ENCODE results near the gene OGFOD2.

Gene OGFOD2

GRCh38 chr12:122949816-122950675 is 25.0 kb upstream of the OGFOD2 start:
- H3K27me3 ChIP-seq (ENCODE audit: control insufficient read depth, insufficient read depth, low read length, poor library complexity, severe bottlenecking): no peaks in the 10 kb centered on the region
- H3K4me1 ChIP-seq (ENCODE audit: control insufficient read depth, insufficient read depth, low read length): no peaks in the 10 kb centered on the region
- no peak overlapping the region for H3K4me3 ChIP-seq (ENCODE audit: insufficient read depth, low read depth, low read length)
- WGBS, 2 experiments: 95% methylated on average over 27 of the region's 27 CpGs
- H3K27ac ChIP-seq (ENCODE audit: insufficient read depth, low read depth, low read length, poor library complexity, severe bottlenecking): no peak overlapping the region
- no peaks in the 10 kb centered on the region for H3K36me3 ChIP-seq (ENCODE audit: control insufficient read depth, insufficient read depth, low read length)
- no peaks in the 10 kb centered on the region for H3K9me3 ChIP-seq (ENCODE audit: control insufficient read depth, low read length)

GRCh38 chr12:122951406-122951805 is 23.6 kb upstream of the OGFOD2 start:
- no peaks in the 10 kb centered on the region for H3K27me3 ChIP-seq (ENCODE audit: control insufficient read depth, insufficient read depth, low read length, poor library complexity, severe bottlenecking)
- no peak overlapping the region for H3K27ac ChIP-seq (ENCODE audit: insufficient read depth, low read depth, low read length, poor library complexity, severe bottlenecking)
- no peaks in the 10 kb centered on the region for H3K36me3 ChIP-seq (ENCODE audit: control insufficient read depth, insufficient read depth, low read length)
- H3K4me3 ChIP-seq (ENCODE audit: insufficient read depth, low read depth, low read length): no peak overlapping the region
- H3K9me3 ChIP-seq (ENCODE audit: control insufficient read depth, low read length): no peaks in the 10 kb centered on the region
- 84 to 88% methylated on average over 9 of the region's 9 CpGs for WGBS, 2 experiments
- no peaks in the 10 kb centered on the region for H3K4me1 ChIP-seq (ENCODE audit: control insufficient read depth, insufficient read depth, low read length)

GRCh38 chr12:122951979-122952892 is 22.8 kb upstream of the OGFOD2 start:
- Histone ChIP-seq H3K4me1 (ENCODE audit: control insufficient read depth, insufficient read depth, low read length) (no peaks in the 10 kb centered on the region), H3K27me3 (ENCODE audit: control insufficient read depth, insufficient read depth, low read length, poor library complexity, severe bottlenecking) (no peaks in the 10 kb centered on the region), H3K9me3 (ENCODE audit: control insufficient read depth, low read length) (no peaks in the 10 kb centered on the region), H3K4me3 (ENCODE audit: insufficient read depth, low read depth, low read length) (no peak overlapping the region), H3K36me3 (ENCODE audit: control insufficient read depth, insufficient read depth, low read length) (no peaks in the 10 kb centered on the region), H3K27ac (ENCODE audit: insufficient read depth, low read depth, low read length, poor library complexity, severe bottlenecking) (no peak overlapping the region)
- WGBS, 2 experiments: 70 to 72% methylated on average over 12 of the region's 12 CpGs

GRCh38 chr12:122955156-122955555 is 19.9 kb upstream of the OGFOD2 start:
- Histone ChIP-seq H3K36me3 (ENCODE audit: control insufficient read depth, insufficient read depth, low read length) (peaks cover 6% of the 10 kb centered on the region), H3K4me1 (ENCODE audit: control insufficient read depth, insufficient read depth, low read length) (no peaks in the 10 kb centered on the region), H3K4me3 (ENCODE audit: insufficient read depth, low read depth, low read length) (no peak overlapping the region), H3K9me3 (ENCODE audit: control insufficient read depth, low read length) (no peaks in the 10 kb centered on the region), H3K27ac (ENCODE audit: insufficient read depth, low read depth, low read length, poor library complexity, severe bottlenecking) (no peak overlapping the region), H3K27me3 (ENCODE audit: control insufficient read depth, insufficient read depth, low read length, poor library complexity, severe bottlenecking) (no peaks in the 10 kb centered on the region)
- 90 to 92% methylated on average over 8 of the region's 8 CpGs for WGBS, 2 experiments

GRCh38 chr12:122956035-122956434 is 19.0 kb upstream of the OGFOD2 start:
- H3K27me3 ChIP-seq (ENCODE audit: control insufficient read depth, insufficient read depth, low read length, poor library complexity, severe bottlenecking): no peaks in the 10 kb centered on the region
- peaks cover 6% of the 10 kb centered on the region for H3K36me3 ChIP-seq (ENCODE audit: control insufficient read depth, insufficient read depth, low read length)
- H3K9me3 ChIP-seq (ENCODE audit: control insufficient read depth, low read length): no peaks in the 10 kb centered on the region
- H3K4me3 ChIP-seq (ENCODE audit: insufficient read depth, low read depth, low read length): no peak overlapping the region
- no peak overlapping the region for H3K27ac ChIP-seq (ENCODE audit: insufficient read depth, low read depth, low read length, poor library complexity, severe bottlenecking)
- 91 to 94% methylated on average over 2 of the region's 2 CpGs for WGBS, 2 experiments
- no peaks in the 10 kb centered on the region for H3K4me1 ChIP-seq (ENCODE audit: control insufficient read depth, insufficient read depth, low read length)

- H3K27ac ChIP-seq (ENCODE audit: insufficient read depth, low read depth, low read length, poor library complexity, severe bottlenecking): no peak overlapping the region
- WGBS, 2 experiments: 94 to 97% methylated on average over 5 of the region's 5 CpGs
- H3K4me3 ChIP-seq (ENCODE audit: insufficient read depth, low read depth, low read length): no peak overlapping the region
- peaks cover 6% of the 10 kb centered on the region for H3K36me3 ChIP-seq (ENCODE audit: control insufficient read depth, insufficient read depth, low read length)
- no peaks in the 10 kb centered on the region for H3K9me3 ChIP-seq (ENCODE audit: control insufficient read depth, low read length)
- no peaks in the 10 kb centered on the region for H3K27me3 ChIP-seq (ENCODE audit: control insufficient read depth, insufficient read depth, low read length, poor library complexity, severe bottlenecking)
- no peaks in the 10 kb centered on the region for H3K4me1 ChIP-seq (ENCODE audit: control insufficient read depth, insufficient read depth, low read length)
Measured at GRCh38 chr12:122958198-122958888, 16.7 kb upstream of the OGFOD2 start.

- Histone ChIP-seq H3K27me3 (ENCODE audit: control insufficient read depth, insufficient read depth, low read length, poor library complexity, severe bottlenecking) (no peaks in the 10 kb centered on the region), H3K27ac (ENCODE audit: insufficient read depth, low read depth, low read length, poor library complexity, severe bottlenecking) (no peak overlapping the region), H3K9me3 (ENCODE audit: control insufficient read depth, low read length) (no peaks in the 10 kb centered on the region), H3K36me3 (ENCODE audit: control insufficient read depth, insufficient read depth, low read length) (peaks cover 6% of the 10 kb centered on the region), H3K4me3 (ENCODE audit: insufficient read depth, low read depth, low read length) (no peak overlapping the region), H3K4me1 (ENCODE audit: control insufficient read depth, insufficient read depth, low read length) (peaks cover 9% of the 10 kb centered on the region)
- 96 to 97% methylated on average over 35 of the region's 35 CpGs for WGBS, 2 experiments
Measured at GRCh38 chr12:122959566-122960192, 15.4 kb upstream of the OGFOD2 start.

GRCh38 chr12:122960193-122960569 is 14.9 kb upstream of the OGFOD2 start:
- 94 to 95% methylated on average over 8 of the region's 8 CpGs for WGBS, 2 experiments
- Histone ChIP-seq H3K36me3 (ENCODE audit: control insufficient read depth, insufficient read depth, low read length) (peaks cover 6% of the 10 kb centered on the region), H3K4me1 (ENCODE audit: control insufficient read depth, insufficient read depth, low read length) (peaks cover 14% of the 10 kb centered on the region), H3K9me3 (ENCODE audit: control insufficient read depth, low read length) (no peaks in the 10 kb centered on the region), H3K27ac (ENCODE audit: insufficient read depth, low read depth, low read length, poor library complexity, severe bottlenecking) (no peak overlapping the region), H3K4me3 (ENCODE audit: insufficient read depth, low read depth, low read length) (no peak overlapping the region), H3K27me3 (ENCODE audit: control insufficient read depth, insufficient read depth, low read length, poor library complexity, severe bottlenecking) (no peaks in the 10 kb centered on the region)

GRCh38 chr12:122961531-122962329 is 13.3 kb upstream of the OGFOD2 start:
- peaks cover 6% of the 10 kb centered on the region for H3K36me3 ChIP-seq (ENCODE audit: control insufficient read depth, insufficient read depth, low read length)
- peaks cover 22% of the 10 kb centered on the region for H3K4me1 ChIP-seq (ENCODE audit: control insufficient read depth, insufficient read depth, low read length)
- no peak overlapping the region for H3K4me3 ChIP-seq (ENCODE audit: insufficient read depth, low read depth, low read length)
- H3K27me3 ChIP-seq (ENCODE audit: control insufficient read depth, insufficient read depth, low read length, poor library complexity, severe bottlenecking): no peaks in the 10 kb centered on the region
- H3K27ac ChIP-seq (ENCODE audit: insufficient read depth, low read depth, low read length, poor library complexity, severe bottlenecking): no peak overlapping the region
- H3K9me3 ChIP-seq (ENCODE audit: control insufficient read depth, low read length): no peaks in the 10 kb centered on the region
- WGBS, 2 experiments: 92 to 95% methylated on average over 9 to 10 of the region's 10 CpGs
